ENCODE results near the gene PAQR7.

Gene PAQR7

DNA sequence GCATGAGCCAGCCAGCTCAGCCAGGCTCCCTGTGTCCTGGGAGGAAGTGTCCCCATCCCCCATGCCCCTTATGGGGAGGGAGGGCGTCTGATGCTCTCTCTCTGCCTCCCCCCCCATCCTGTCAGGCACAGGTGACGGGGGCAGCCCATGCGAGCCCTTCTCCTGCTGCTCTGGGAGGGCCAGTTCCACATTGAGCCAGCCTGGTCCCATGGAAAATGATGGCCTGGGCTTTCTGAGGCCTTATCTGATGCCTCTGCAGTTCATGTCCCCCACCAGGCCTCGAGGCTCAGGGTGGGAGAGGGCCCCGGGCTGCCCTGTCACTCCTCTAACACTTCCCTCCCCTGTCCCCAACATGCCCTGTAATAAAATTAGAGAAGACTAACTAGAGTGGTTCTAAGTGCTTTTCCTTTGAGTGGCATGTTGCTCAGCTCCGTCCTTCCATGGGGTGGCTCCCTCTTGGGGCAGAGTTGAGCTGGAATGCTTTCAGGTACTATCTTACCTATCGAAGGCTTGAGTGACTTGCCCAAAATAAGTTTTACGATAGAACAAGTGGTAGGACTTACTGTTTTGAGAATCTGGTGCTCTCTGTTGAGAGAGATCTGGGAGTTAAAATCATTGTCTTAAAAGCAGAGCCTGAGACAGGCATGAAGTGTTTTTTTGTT lies 57.5 kb downstream of the PAQR7 start:
- H3K27me3 ChIP-seq (ENCODE audit: insufficient read depth, low read depth), result no peaks in the 10 kb centered on the region
- TF ChIP-seq, protein P1, sequence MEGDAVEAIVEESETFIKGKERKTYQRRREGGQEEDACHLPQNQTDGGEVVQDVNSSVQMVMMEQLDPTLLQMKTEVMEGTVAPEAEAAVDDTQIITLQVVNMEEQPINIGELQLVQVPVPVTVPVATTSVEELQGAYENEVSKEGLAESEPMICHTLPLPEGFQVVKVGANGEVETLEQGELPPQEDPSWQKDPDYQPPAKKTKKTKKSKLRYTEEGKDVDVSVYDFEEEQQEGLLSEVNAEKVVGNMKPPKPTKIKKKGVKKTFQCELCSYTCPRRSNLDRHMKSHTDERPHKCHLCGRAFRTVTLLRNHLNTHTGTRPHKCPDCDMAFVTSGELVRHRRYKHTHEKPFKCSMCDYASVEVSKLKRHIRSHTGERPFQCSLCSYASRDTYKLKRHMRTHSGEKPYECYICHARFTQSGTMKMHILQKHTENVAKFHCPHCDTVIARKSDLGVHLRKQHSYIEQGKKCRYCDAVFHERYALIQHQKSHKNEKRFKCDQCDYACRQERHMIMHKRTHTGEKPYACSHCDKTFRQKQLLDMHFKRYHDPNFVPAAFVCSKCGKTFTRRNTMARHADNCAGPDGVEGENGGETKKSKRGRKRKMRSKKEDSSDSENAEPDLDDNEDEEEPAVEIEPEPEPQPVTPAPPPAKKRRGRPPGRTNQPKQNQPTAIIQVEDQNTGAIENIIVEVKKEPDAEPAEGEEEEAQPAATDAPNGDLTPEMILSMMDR (conservative IDR thresholded peaks at IDR 0.05; ENCODE audit: low read depth, low read length), result no peak
- no peak overlapping the region for H2AFZ ChIP-seq (ENCODE audit: low read depth)
- H3K27ac ChIP-seq, result no peak overlapping the region
- no peak overlapping the region for H3K4me2 ChIP-seq
- H3K36me3 ChIP-seq (ENCODE audit: insufficient read depth), result no peaks in the 10 kb centered on the region
- H3K4me1 ChIP-seq (ENCODE audit: low read depth, poor library complexity, severe bottlenecking), result peaks cover 21% of the 10 kb centered on the region
- H3K79me2 ChIP-seq (ENCODE audit: insufficient read depth, low read depth), result no peaks in the 10 kb centered on the region
- H3K4me3 ChIP-seq (IDR thresholded peaks at IDR 0.05; ENCODE audit: insufficient read depth, low read depth, low read length), result no peak overlapping the region
- no peaks in the 10 kb centered on the region for H4K20me1 ChIP-seq (ENCODE audit: insufficient read depth)
- H3K9ac ChIP-seq, result no peak overlapping the region

DNA sequence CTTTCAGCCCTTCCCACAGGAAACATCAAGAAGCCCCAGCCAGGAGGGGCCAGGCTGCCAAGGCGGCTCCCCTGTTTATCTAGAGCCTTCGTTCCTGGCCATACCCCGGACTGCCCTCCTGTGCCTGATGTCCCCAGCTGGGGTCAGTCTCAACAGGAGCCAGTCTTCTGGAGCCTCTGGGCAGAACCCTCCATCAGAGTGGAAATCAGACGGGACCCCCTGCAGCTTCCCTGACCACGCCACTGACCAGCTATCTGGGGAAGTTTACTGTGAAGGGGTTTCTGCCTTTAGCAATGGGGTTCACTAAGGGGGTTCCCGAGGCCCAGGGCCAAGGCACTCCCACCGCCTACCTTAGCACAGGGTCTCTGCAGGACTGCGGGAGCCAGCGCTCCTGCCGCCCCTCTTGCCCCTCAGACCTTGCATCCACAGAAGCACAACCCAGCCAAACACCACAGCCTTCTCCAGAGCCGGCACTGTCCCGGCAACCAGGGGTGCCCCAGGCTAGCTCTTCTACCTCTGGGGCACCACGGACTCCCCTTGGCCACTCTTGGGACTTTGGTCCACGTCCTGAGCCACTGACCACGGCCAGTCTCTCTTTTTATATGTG lies 59.3 kb downstream of the PAQR7 start:
- no peaks in the 10 kb centered on the region for H3K36me3 ChIP-seq (ENCODE audit: insufficient read depth)

DNA sequence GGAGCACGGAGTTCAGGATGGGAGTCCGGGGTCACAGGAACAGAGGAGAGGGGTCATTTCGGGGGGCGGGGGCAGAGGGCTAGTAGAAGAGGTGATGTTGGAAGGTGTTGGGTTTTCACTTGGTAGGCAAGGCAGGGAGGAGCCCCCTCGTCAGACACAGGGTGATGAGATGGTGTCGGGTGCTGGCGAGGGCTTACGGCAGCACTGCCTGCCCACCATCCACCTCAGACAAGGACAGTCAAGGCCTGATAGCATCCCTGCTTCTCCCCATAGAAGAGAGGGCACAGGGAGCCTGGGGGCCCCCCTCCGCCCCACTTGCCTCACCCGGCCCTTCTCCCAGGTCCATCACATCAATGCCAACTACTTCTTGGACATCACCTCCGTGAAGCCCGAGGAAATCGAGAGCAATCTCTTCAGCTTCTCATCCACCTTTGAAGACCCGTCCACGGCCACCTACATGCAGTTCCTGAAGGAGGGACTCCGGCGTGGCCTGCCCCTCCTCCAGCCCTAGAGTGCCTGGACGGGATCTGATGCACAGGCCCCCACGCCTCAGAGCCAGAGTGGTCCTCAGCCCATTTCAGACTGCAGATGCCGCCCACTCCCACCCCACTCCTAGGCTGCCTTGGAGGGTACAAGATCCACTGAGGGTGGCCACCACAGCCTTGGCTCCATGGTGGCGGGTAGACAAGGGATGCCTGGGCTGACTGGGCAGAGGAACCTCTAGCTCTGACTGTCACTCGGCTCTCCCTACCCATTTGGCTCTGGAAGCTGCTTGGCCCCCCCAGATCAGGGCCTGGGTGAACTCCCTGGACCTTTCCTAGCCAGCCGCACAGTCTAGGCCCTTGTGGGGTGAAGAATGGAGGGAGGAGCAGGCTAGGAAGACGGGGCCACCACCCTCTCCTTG lies 60.0 kb downstream of the PAQR7 start:
- Histone ChIP-seq H4K20me1 (ENCODE audit: insufficient read depth) (no peaks in the 10 kb centered on the region), H3K27me3 (ENCODE audit: insufficient read depth, low read depth) (no peaks in the 10 kb centered on the region)
- TF ChIP-seq, protein P1 (conservative IDR thresholded peaks at IDR 0.05; ENCODE audit: low read depth, low read length), result no peak

More for the DNA sequence above, 59.3 kb downstream of the PAQR7 start:
- Histone ChIP-seq H3K4me2 (no peak overlapping the region), H4K20me1 (ENCODE audit: insufficient read depth) (no peaks in the 10 kb centered on the region), H3K27ac (no peak overlapping the region), H3K4me3 (IDR thresholded peaks at IDR 0.05; ENCODE audit: insufficient read depth, low read depth, low read length) (no peak overlapping the region), H3K9ac (no peak overlapping the region), H3K4me1 (ENCODE audit: low read depth, poor library complexity, severe bottlenecking) (peaks cover 11% of the 10 kb centered on the region), H3K79me2 (ENCODE audit: insufficient read depth, low read depth) (no peaks in the 10 kb centered on the region), H2AFZ (ENCODE audit: low read depth) (no peak overlapping the region), H3K27me3 (ENCODE audit: insufficient read depth, low read depth) (no peaks in the 10 kb centered on the region)
- TF ChIP-seq, protein P1 (conservative IDR thresholded peaks at IDR 0.05; ENCODE audit: low read depth, low read length), result no peak

DNA sequence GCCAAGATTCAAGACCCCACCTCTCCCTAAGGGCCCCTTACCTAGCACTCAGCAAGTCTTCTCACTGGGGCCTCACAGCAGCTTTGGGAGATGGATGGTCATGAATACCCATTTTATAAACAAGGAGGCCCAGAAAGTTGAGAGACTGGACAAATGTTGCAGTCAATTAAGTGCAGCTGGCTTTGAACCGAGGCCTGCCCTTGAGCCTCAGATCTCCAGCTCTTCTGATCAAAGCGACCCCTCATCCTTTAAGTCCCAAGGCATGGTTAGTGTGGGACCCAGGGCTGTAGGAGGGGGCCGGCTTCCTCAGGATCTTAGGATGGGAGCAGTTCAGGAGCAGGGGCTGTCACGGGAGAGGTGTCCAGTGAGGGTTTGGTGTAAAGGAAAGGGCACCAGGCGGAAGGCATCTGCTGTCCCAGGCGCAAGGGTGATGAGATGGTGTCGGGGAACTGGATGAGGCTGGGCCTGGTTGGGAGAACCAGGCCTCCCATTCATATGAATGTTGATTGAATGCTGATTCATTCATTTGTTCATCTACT lies 60.9 kb downstream of the PAQR7 start:
- H3K4me2 ChIP-seq, result no peak overlapping the region
- H3K9ac ChIP-seq, result no peak overlapping the region
- no peak overlapping the region for H2AFZ ChIP-seq (ENCODE audit: low read depth)
- no peaks in the 10 kb centered on the region for H4K20me1 ChIP-seq (ENCODE audit: insufficient read depth)
- H3K27ac ChIP-seq, result no peak overlapping the region
- H3K4me3 ChIP-seq (IDR thresholded peaks at IDR 0.05; ENCODE audit: insufficient read depth, low read depth, low read length), result no peak overlapping the region
- no peaks in the 10 kb centered on the region for H3K79me2 ChIP-seq (ENCODE audit: insufficient read depth, low read depth)
- H3K27me3 ChIP-seq (ENCODE audit: insufficient read depth, low read depth), result no peaks in the 10 kb centered on the region
- peaks cover 17% of the 10 kb centered on the region for H3K4me1 ChIP-seq (ENCODE audit: low read depth, poor library complexity, severe bottlenecking)
- no peaks in the 10 kb centered on the region for H3K36me3 ChIP-seq (ENCODE audit: insufficient read depth)
- TF ChIP-seq, protein P1 (conservative IDR thresholded peaks at IDR 0.05; ENCODE audit: low read depth, low read length), result no peak

More for the DNA sequence above, 60.0 kb downstream of the PAQR7 start:
- Histone ChIP-seq H3K4me2 (no peak overlapping the region), H2AFZ (ENCODE audit: low read depth) (no peak overlapping the region), H3K27ac (no peak overlapping the region), H3K79me2 (ENCODE audit: insufficient read depth, low read depth) (no peaks in the 10 kb centered on the region), H3K4me1 (ENCODE audit: low read depth, poor library complexity, severe bottlenecking) (peaks cover 16% of the 10 kb centered on the region), H3K9ac (no peak overlapping the region), H3K4me3 (IDR thresholded peaks at IDR 0.05; ENCODE audit: insufficient read depth, low read depth, low read length) (no peak overlapping the region), H3K36me3 (ENCODE audit: insufficient read depth) (no peaks in the 10 kb centered on the region)
